Thyroid gland (tissue), 4 donors: ENCODE measurements around the gene FSTL4. TPM values are rescaled to one million over a fixed set of nuclear protein-coding genes. Genes with fewer than 3 reads are reported as not detected.
A peak's percentile ranks its signal among the peaks of the same experiment; 100 is the strongest.

ENCODE experiments used
- DNase-seq, 2 donors: peaks; one replicate each; pipeline ENCODE4 v3.0.0-alpha.2; 2019
- H3K27ac ChIP-seq, 3 donors: fragments of 200-600 bp; sonication (generic); 1 replicate in 2 of 3; 2 replicates in 1 of 3; pipeline ENCODE4 v1.5.1; 2016 to 2019; ENCODE audit warnings: mild to moderate bottlenecking in 1 of 3, moderate library complexity in 1 of 3
- H3K27me3 ChIP-seq: fragments of 200-600 bp; sonication (generic); one replicate; pipeline ENCODE4 v1.5.1; 2019
- H3K36me3 ChIP-seq, 2 donors: fragments of 200-600 bp; sonication (generic); one replicate each; pipeline ENCODE4 v1.5.1; 2016 to 2019
- H3K4me1 ChIP-seq, 2 donors: fragments of 200-600 bp; sonication (generic); one replicate each; pipeline ENCODE4 v1.5.1; 2017 to 2019
- H3K4me3 ChIP-seq, 3 donors: fragments of 200-600 bp; sonication (generic); replicated peaks in 1 of 3; 1 replicate in 2 of 3; 2 replicates in 1 of 3; pipeline ENCODE4 v1.5.1; 2016; ENCODE audit warnings: mild to moderate bottlenecking in 1 of 3
- H3K9me3 ChIP-seq: fragments of 200-600 bp; sonication (generic); one replicate; pipeline ENCODE4 v1.5.1; 2017
- POLR2A ChIP-seq, 2 donors: fragments of 450-650 bp; IDR thresholded peaks; one replicate each; pipeline ENCODE4 v1.6.1; 2017; ENCODE audit warnings: antibody characterized with exemption in 2 of 2, mild to moderate bottlenecking in 2 of 2, moderate library complexity in 1 of 2
- WGBS, 2 donors: methylation state at CpG; one replicate each; pipeline ENCODE4 v1.1.5; 2017; 5-methylcytosine and 5-hydroxymethylcytosine counted together
- intact Hi-C: fragments of 100-400 bp; cut with DNase I; formaldehyde crosslinking; loops from one replicate; pipeline ENCODE4 v1.15.1; 2023
- total RNA-seq, 4 donors: library from RNA; depleted of rRNA; stranded (reverse); fragments of >200 nt; gene quantifications; one replicate each; pipeline ENCODE4 v1.2.3, GENCODE V29; 2016
- TF ChIP-seq, protein P1 (sequence below), 6 experiments: fragments of 200-600 bp in 3 of 6; fragments of 450-650 bp in 3 of 6; sonication (generic) in 3 of 6; IDR thresholded peaks; one replicate each; pipeline ENCODE4 v1.5.1; 2016 to 2019; ENCODE audit warnings: antibody characterized with exemption in 6 of 6, mild to moderate bottlenecking in 2 of 6, inconsistent platforms in 1 of 6, moderate library complexity in 1 of 6

FSTL4 gene
- total RNA-seq, 4 donors from 2014 or later: 0.10 to 0.13 TPM; not detected in 2

GRCh38 chr5:133290669-133291240 lies 321.6 kb downstream of the FSTL4 start:
- no peaks in the 10 kb centered on the region for H3K27me3 ChIP-seq

GRCh38 chr5:133289686-133290367 lies 322.5 kb downstream of the FSTL4 start:
- H3K27me3 ChIP-seq: no peaks in the 10 kb centered on the region
- H3K36me3 ChIP-seq: no peaks in the 10 kb centered on the region
- no peaks in the 10 kb centered on the region for H3K4me1 ChIP-seq
- H3K27ac ChIP-seq: no peak overlapping the region
- WGBS, 2 donors: 73 to 86% methylated on average over 8 to 9 of the region's 9 CpGs
- TF ChIP-seq POLR2A (IDR thresholded peaks at IDR 0.05): no peak
- TF ChIP-seq, protein P1, sequence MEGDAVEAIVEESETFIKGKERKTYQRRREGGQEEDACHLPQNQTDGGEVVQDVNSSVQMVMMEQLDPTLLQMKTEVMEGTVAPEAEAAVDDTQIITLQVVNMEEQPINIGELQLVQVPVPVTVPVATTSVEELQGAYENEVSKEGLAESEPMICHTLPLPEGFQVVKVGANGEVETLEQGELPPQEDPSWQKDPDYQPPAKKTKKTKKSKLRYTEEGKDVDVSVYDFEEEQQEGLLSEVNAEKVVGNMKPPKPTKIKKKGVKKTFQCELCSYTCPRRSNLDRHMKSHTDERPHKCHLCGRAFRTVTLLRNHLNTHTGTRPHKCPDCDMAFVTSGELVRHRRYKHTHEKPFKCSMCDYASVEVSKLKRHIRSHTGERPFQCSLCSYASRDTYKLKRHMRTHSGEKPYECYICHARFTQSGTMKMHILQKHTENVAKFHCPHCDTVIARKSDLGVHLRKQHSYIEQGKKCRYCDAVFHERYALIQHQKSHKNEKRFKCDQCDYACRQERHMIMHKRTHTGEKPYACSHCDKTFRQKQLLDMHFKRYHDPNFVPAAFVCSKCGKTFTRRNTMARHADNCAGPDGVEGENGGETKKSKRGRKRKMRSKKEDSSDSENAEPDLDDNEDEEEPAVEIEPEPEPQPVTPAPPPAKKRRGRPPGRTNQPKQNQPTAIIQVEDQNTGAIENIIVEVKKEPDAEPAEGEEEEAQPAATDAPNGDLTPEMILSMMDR (IDR thresholded peaks at IDR 0.05): no peak
- intact Hi-C loops: no loop called here
- no peak overlapping the region for H3K4me3 ChIP-seq
- no peak for DNase-seq
- no peaks in the 10 kb centered on the region for H3K9me3 ChIP-seq

More at GRCh38 chr5:133290669-133291240, 321.6 kb downstream of the FSTL4 start:
- WGBS, 2 donors: 47 to 52% methylated on average over 15 to 17 of the region's 17 CpGs
- H3K36me3 ChIP-seq: no peaks in the 10 kb centered on the region
- no peak overlapping the region for H3K4me3 ChIP-seq
- TF ChIP-seq POLR2A (IDR thresholded peaks at IDR 0.05): no peak
- TF ChIP-seq, protein P1 (IDR thresholded peaks at IDR 0.05): no peak
- DNase-seq: no peak
- intact Hi-C loops: no loop called here
- H3K9me3 ChIP-seq: no peaks in the 10 kb centered on the region
- H3K4me1 ChIP-seq: no peaks in the 10 kb centered on the region
- H3K27ac ChIP-seq: no peak overlapping the region

DNA sequence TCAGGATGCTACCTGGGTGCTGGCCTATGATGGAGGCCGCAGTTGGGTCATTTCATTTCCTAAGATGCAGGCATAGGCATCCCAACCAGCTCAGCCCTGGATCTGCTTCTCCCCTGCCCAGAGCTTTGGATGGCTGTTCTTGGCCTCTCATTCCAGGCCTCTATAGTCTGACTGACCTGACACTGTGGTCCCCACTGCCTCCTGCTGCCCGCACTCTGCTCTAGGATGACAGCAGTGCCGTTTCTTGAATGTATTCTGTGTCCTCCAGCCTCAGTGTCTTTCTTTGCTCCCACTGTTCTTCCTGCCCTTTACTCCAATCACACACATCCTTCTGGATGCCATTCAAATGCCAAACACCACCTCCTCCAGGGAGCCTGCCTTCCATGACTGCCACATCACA lies 324.8 kb downstream of the FSTL4 start:
- WGBS, 2 donors: 71 to 76% methylated on average over 3 of the region's 3 CpGs
- TF ChIP-seq, protein P1 (IDR thresholded peaks at IDR 0.05): peak in 2 of 6 experiments; percentile 7 to 8
- no peak for TF ChIP-seq POLR2A (IDR thresholded peaks at IDR 0.05)
- Histone ChIP-seq H3K4me3 (no peak overlapping the region), H3K4me1 (no peaks in the 10 kb centered on the region), H3K27me3 (no peaks in the 10 kb centered on the region), H3K27ac (no peak overlapping the region), H3K36me3 (no peaks in the 10 kb centered on the region), H3K9me3 (no peaks in the 10 kb centered on the region)
- peak in 1 of 2 donors; percentile 12 for DNase-seq
- intact Hi-C loops: no loop called here

GRCh38 chr5:133286483-133286882 lies 325.9 kb downstream of the FSTL4 start:
- H3K4me1 ChIP-seq: no peaks in the 10 kb centered on the region
- H3K36me3 ChIP-seq: no peaks in the 10 kb centered on the region
- H3K27ac ChIP-seq: no peak overlapping the region
- 92 to 96% methylated on average over 3 of the region's 3 CpGs for WGBS, 2 donors
- H3K4me3 ChIP-seq: no peak overlapping the region
- no peaks in the 10 kb centered on the region for H3K27me3 ChIP-seq
- H3K9me3 ChIP-seq: no peaks in the 10 kb centered on the region
- no peak for DNase-seq
- intact Hi-C loops: no loop called here
- TF ChIP-seq, protein P1 (IDR thresholded peaks at IDR 0.05): no peak
- no peak for TF ChIP-seq POLR2A (IDR thresholded peaks at IDR 0.05)

DNA sequence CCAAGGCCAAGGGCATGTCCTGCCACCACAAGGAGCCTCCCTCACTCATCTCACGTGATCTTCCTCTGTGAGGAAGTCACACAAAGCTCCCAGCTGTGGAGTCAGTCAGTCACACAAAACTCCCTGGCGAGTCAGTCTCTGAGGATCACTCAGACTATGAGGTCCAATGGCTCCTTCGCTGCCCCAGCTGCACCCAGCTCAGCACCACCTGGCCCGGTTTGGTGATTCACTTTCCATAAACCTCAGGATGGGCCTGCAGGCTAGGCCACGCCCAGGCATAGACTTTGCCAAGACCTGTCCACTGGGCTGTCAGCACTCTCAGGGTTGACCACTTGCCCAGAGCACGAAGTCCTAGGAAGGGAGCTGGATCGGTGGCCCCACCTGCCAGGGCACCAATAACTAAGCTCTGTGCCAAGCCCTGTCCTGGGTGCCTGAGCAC lies 326.7 kb downstream of the FSTL4 start:
- WGBS, 2 donors: 53 to 85% methylated on average over 6 to 7 of the region's 7 CpGs
- intact Hi-C loops: no loop called here
- no peak overlapping the region for H3K4me3 ChIP-seq

More for the DNA sequence above, 326.7 kb downstream of the FSTL4 start:
- no peaks in the 10 kb centered on the region for H3K36me3 ChIP-seq
- TF ChIP-seq, protein P1 (IDR thresholded peaks at IDR 0.05): no peak
- no peak for TF ChIP-seq POLR2A (IDR thresholded peaks at IDR 0.05)
- DNase-seq: no peak
- no peaks in the 10 kb centered on the region for H3K4me1 ChIP-seq
- H3K9me3 ChIP-seq: no peaks in the 10 kb centered on the region
- no peak overlapping the region for H3K27ac ChIP-seq
- no peaks in the 10 kb centered on the region for H3K27me3 ChIP-seq
